Measurements from ENCODE around the gene RPL5. TPM values are rescaled to one million over a fixed set of nuclear protein-coding genes. Genes with fewer than 3 reads are reported as not detected.

The RPL5 gene
- total RNA-seq (2012; rRNA removed) = 1,679 and 1,907 TPM in 2 replicates
- polyA plus RNA-seq (2012; rRNA removed) = 1,239 and 1,406 TPM in 2 replicates
- polyA plus RNA-seq (2012; cell fraction: cytosol; rRNA removed) = 609 and 629 TPM in 2 replicates
- polyA plus RNA-seq (2012; cell fraction: nucleus; rRNA removed; ENCODE audit: low replicate concordance) = 99.4 and 681 TPM in 2 replicates
- Bru-seq, nascent RNA = percentile 99 among the genes with signal in this experiment
- percentile 97 among the genes with signal in this experiment for BruChase-seq, experiment 1, labeled RNA remaining after a 6-hour chase
- BruChase-seq, experiment 2, labeled RNA remaining after a 2-hour chase = percentile 93 among the genes with signal in this experiment
- long read RNA-seq, transcript RPL5-205 (3 exons, 1,210 nt) = minor isoform, 73 of 446 reads
- long read RNA-seq, transcript RPL5-207 (2 exons, 271 nt) = minor isoform, 12 of 446 reads
- long read RNA-seq, transcript RPL5-208 (8 exons, 1,085 nt) = major isoform, 299 of 446 reads
- long read RNA-seq, partial matches to known transcripts = 49 of 446 reads
- long read RNA-seq, other reads (novel, unspliced or antisense) = 11 of 446 reads

GRCh38 chr1:92831762-92832536 is at the start of gene RPL5:
Gene RPL5 (plus strand): TSS chr1:92832040. CDS start chr1:92832115, 75 bp downstream.
- no peak within 1 kb of the TSS for H2BK20ac ChIP-seq (ENCODE audit: low read depth, low read length)
- peaks cover 19% of the 10 kb centered on the region for H3K36me3 ChIP-seq (ENCODE audit: control insufficient read depth, insufficient read depth, low read length)
- 0 out of 3 replicates have a peak within 1 kb of the TSS, but pooled peaks have one; percentile 7 for H2BK15ac ChIP-seq (ENCODE audit: low read depth, low read length)
- in situ Hi-C loops (cut with MboI; ENCODE audit: low sequenced_read_pairs) (no loop called here), dilution Hi-C loops (cut with HindIII; ENCODE audit: low sequenced_read_pairs, unreplicated experiment) (no loop called here), intact Hi-C loops (cut with micrococcal nuclease) (loop anchor here (2.0 to 10.0 kb wide), 5 partner anchors 47 to 1330 kb away; partner anchors contain the start of genes CDC7, EVI5 and GFI1)
- H2BK5ac ChIP-seq (ENCODE audit: low read depth, low read length, poor library complexity, severe bottlenecking) = peak within 1 kb of the TSS; percentile 95
- peak within 1 kb of the TSS; percentile 72 for H3K4me3 ChIP-seq (ENCODE audit: insufficient read depth, low read depth, low read length)
- peak within 1 kb of the TSS; percentile 89 for H3K56ac ChIP-seq (ENCODE audit: extremely low read depth, insufficient read depth, low read length)
- H3K23ac ChIP-seq (ENCODE audit: low read depth, low read length) = peak within 1 kb of the TSS; percentile 95
- ChIA-PET CTCF (interaction anchor here (0.5 to 1.4 kb wide), 6 partner anchors 14 to 667 kb away, joined by 3 to 8 read pairs (median 3); no protein-coding TSS in a partner anchor), POLR2A (ENCODE audit: unreplicated experiment) (interaction anchor here (0.5 kb wide), 2 partner anchors 160 to 347 kb away, joined by 3 to 5 read pairs; no protein-coding TSS in a partner anchor)
- peak within 1 kb of the TSS; percentile 91 for H2AFZ ChIP-seq (replicated peaks; ENCODE audit: low read length, poor library complexity)
- H3K14ac ChIP-seq (replicated peaks; ENCODE audit: low read depth, low read length) = peak within 1 kb of the TSS; percentile 92
- peak within 1 kb of the TSS; percentile 86 for H3K9ac ChIP-seq (ENCODE audit: low read depth, low read length)
- H3K4me2 ChIP-seq (ENCODE audit: low read depth, low read length) = peak within 1 kb of the TSS; percentile 78
- H3K27ac ChIP-seq (ENCODE audit: insufficient read depth, low read length) = peak within 1 kb of the TSS; percentile 87
- H4K91ac ChIP-seq (ENCODE audit: insufficient read depth, low read depth, low read length) = peak within 1 kb of the TSS; percentile 75
- H3K4me1 ChIP-seq (ENCODE audit: control insufficient read depth, insufficient read depth, low read length) = peaks cover 4% of the 10 kb centered on the region
- no peaks in the 10 kb centered on the region for H3K9me3 ChIP-seq (ENCODE audit: control insufficient read depth, insufficient read depth, low read length)
- H2AK9ac ChIP-seq (replicated peaks; ENCODE audit: low read depth, low read length, poor library complexity) = peak within 1 kb of the TSS; percentile 99
- no TSS peak for BruUV-seq (replicated peaks)
- DNase-seq (peak; percentile 97), ATAC-seq (ENCODE audit: low read depth) (peak; percentile 95)
- H3K9me1 ChIP-seq (ENCODE audit: insufficient read depth, low read length) = 0 out of 2 replicates have a peak, but pooled peaks cover 7% of the 10 kb centered on the region
- peak within 1 kb of the TSS; percentile 70 to 94 for H4K8ac ChIP-seq (ENCODE audit: low read depth in 2 of 2, low read length in 2 of 2)
- H4K20me1 ChIP-seq (ENCODE audit: insufficient read depth, low read length) = peaks cover 51% of the 10 kb centered on the region
- peak within 1 kb of the TSS; percentile 58 for H3K18ac ChIP-seq (ENCODE audit: low read depth, low read length)
- H2BK120ac ChIP-seq (ENCODE audit: low read depth, low read length) = peak within 1 kb of the TSS; percentile 39
- WGBS, 2 experiments (ENCODE audit: extremely low coverage in 2 of 2, insufficient read length in 1 of 2) = 0% methylated on average over 33 of the region's 57 CpGs; no CpG with 5 or more reads in 1 of the 2 experiments
- peak within 1 kb of the TSS; percentile 75 for H4K5ac ChIP-seq (ENCODE audit: low read depth, low read length)
- H3K4ac ChIP-seq (ENCODE audit: low read depth, low read length) = peak within 1 kb of the TSS; percentile 85
- H3K79me1 ChIP-seq (ENCODE audit: low read depth in 1 of 2, low read length in 2 of 2) = peaks cover 0 to 17% of the 10 kb centered on the region in 2 experiments; a peak in 2 of 4 replicates
- H3K27me3 ChIP-seq (ENCODE audit: control insufficient read depth, insufficient read depth, low read length) = no peaks in the 10 kb centered on the region
- H2AK5ac ChIP-seq (ENCODE audit: low read depth, low read length) = peak within 1 kb of the TSS; percentile 89
- TF ChIP-seq POLR2A (IDR thresholded peaks at IDR 0.05; ENCODE audit: low read depth, low read length) = peak; percentile 97
- TF ChIP-seq, protein P1, sequence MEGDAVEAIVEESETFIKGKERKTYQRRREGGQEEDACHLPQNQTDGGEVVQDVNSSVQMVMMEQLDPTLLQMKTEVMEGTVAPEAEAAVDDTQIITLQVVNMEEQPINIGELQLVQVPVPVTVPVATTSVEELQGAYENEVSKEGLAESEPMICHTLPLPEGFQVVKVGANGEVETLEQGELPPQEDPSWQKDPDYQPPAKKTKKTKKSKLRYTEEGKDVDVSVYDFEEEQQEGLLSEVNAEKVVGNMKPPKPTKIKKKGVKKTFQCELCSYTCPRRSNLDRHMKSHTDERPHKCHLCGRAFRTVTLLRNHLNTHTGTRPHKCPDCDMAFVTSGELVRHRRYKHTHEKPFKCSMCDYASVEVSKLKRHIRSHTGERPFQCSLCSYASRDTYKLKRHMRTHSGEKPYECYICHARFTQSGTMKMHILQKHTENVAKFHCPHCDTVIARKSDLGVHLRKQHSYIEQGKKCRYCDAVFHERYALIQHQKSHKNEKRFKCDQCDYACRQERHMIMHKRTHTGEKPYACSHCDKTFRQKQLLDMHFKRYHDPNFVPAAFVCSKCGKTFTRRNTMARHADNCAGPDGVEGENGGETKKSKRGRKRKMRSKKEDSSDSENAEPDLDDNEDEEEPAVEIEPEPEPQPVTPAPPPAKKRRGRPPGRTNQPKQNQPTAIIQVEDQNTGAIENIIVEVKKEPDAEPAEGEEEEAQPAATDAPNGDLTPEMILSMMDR (conservative IDR thresholded peaks at IDR 0.05; ENCODE audit: low read depth, low read length) = peak; percentile 96
- TF ChIP-seq NFE2L2 (IDR thresholded peaks at IDR 0.05; ENCODE audit: low read depth, low read length) = no peak
- TF ChIP-seq BHLHE40 (IDR thresholded peaks at IDR 0.05; ENCODE audit: low read depth, low read length) = no peak; the same call in 1 of the 2 replicates
- TF ChIP-seq CEBPB (IDR thresholded peaks at IDR 0.05; ENCODE audit: low read depth, low read length) = no peak
- TF ChIP-seq RFX5 (IDR thresholded peaks at IDR 0.05; ENCODE audit: low read depth, low read length) = no peak
- TF ChIP-seq RCOR1 (IDR thresholded peaks at IDR 0.05; ENCODE audit: insufficient replicate concordance, low read length) = no peak
- TF ChIP-seq MAZ (IDR thresholded peaks at IDR 0.05; ENCODE audit: borderline replicate concordance, low read depth, low read length) = peak; percentile 5; the same call in 1 of the 2 replicates
- TF ChIP-seq FOS (IDR thresholded peaks at IDR 0.05; ENCODE audit: low read depth, low read length) = no peak
- no peak for TF ChIP-seq ELK1 (IDR thresholded peaks at IDR 0.05; ENCODE audit: borderline replicate concordance, low read depth, low read length)
- peak; percentile 47 for TF ChIP-seq RAD21 (IDR thresholded peaks at IDR 0.05; ENCODE audit: low read length)
- peak; percentile 42 for TF ChIP-seq SMC3 (IDR thresholded peaks at IDR 0.05; ENCODE audit: low read depth, low read length)

Data from IMR-90 (cell line).